ENCODE results near the gene ATP6AP1. TPM values are rescaled to one million over a fixed set of nuclear protein-coding genes. Genes with fewer than 3 reads are reported as not detected.
A peak's percentile ranks its signal among the peaks of the same experiment; 100 is the strongest.

ATP6AP1 gene
- total and polyA plus RNA-seq, 9 of the 15 experiments (the other 6 are each of a cell fraction or from before 2014, with no cell fraction given): 8.3 to 90.5 (median 52.9) TPM

GRCh38 chrX:154428176-154429171, at the start of gene ATP6AP1 (continued):
- TF ChIP-seq NR3C1 (CRISPR knock-in tag; IDR thresholded peaks at IDR 0.05) (no peak), ETV6 (IDR thresholded peaks at IDR 0.05; ENCODE audit: borderline replicate concordance in 1 of 2, low read depth in 2 of 2, low read length in 1 of 2) (no peak), ETV6 (CRISPR knock-in tag; IDR thresholded peaks at IDR 0.05; ENCODE audit: borderline replicate concordance) (no peak), EZH2 (IDR thresholded peaks at IDR 0.05; ENCODE audit: borderline replicate concordance, low read depth, low read length) (no peak), ATF3 (IDR thresholded peaks at IDR 0.05) (no peak), ATF3 (CRISPR knock-in tag; conservative IDR thresholded peaks at IDR 0.05) (no peak), NCOA1 (IDR thresholded peaks at IDR 0.05; ENCODE audit: low read depth) (no peak), ZNF174 (CRISPR knock-in tag; IDR thresholded peaks at IDR 0.05) (no peak), HOMEZ (CRISPR knock-in tag; IDR thresholded peaks at IDR 0.05) (no peak), MYBL2 (IDR thresholded peaks at IDR 0.05; ENCODE audit: low read depth) (no peak), MYBL2 (CRISPR knock-in tag; IDR thresholded peaks at IDR 0.05; ENCODE audit: borderline replicate concordance) (no peak)
- TF ChIP-seq, protein P1, sequence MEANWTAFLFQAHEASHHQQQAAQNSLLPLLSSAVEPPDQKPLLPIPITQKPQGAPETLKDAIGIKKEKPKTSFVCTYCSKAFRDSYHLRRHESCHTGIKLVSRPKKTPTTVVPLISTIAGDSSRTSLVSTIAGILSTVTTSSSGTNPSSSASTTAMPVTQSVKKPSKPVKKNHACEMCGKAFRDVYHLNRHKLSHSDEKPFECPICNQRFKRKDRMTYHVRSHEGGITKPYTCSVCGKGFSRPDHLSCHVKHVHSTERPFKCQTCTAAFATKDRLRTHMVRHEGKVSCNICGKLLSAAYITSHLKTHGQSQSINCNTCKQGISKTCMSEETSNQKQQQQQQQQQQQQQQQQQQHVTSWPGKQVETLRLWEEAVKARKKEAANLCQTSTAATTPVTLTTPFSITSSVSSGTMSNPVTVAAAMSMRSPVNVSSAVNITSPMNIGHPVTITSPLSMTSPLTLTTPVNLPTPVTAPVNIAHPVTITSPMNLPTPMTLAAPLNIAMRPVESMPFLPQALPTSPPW (CRISPR knock-in tag; IDR thresholded peaks at IDR 0.05): peak; percentile 90
- TF ChIP-seq, protein P2, sequence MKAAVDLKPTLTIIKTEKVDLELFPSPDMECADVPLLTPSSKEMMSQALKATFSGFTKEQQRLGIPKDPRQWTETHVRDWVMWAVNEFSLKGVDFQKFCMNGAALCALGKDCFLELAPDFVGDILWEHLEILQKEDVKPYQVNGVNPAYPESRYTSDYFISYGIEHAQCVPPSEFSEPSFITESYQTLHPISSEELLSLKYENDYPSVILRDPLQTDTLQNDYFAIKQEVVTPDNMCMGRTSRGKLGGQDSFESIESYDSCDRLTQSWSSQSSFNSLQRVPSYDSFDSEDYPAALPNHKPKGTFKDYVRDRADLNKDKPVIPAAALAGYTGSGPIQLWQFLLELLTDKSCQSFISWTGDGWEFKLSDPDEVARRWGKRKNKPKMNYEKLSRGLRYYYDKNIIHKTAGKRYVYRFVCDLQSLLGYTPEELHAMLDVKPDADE (conservative IDR thresholded peaks at IDR 0.05; ENCODE audit: control insufficient read depth, low read depth, low read length): 0 out of 2 replicates have a peak, but pooled peaks have one; percentile 61

Data from K562 (cell line).